Measurements from ENCODE around the gene YWHAQ.

GRCh38 chr2:9631553-9631819 is 689 bp upstream of the YWHAQ start:
- TF ChIP-seq CTCF (IDR thresholded peaks at IDR 0.05), result no peak
- TF ChIP-seq POLR2AphosphoS5 (IDR thresholded peaks at IDR 0.05), result no peak
